ENCODE measurements around the gene LMO3. TPM values are rescaled to one million over a fixed set of nuclear protein-coding genes. Genes with fewer than 3 reads are reported as not detected.

Gene LMO3
- total and polyA plus RNA-seq, 2 of the 8 experiments (the other 6 are each of a cell fraction or from before 2014, with no cell fraction given): 4.7 to 16.7 TPM

GRCh38 chr12:16602412-16602811 lies 3.5 kb downstream of the LMO3 start (continued):
- no peak for TF ChIP-seq USF2 (IDR thresholded peaks at IDR 0.05; ENCODE audit: low read length)
- TF ChIP-seq ASH2L (IDR thresholded peaks at IDR 0.05; ENCODE audit: low read length): no peak
- TF ChIP-seq CHD2 (IDR thresholded peaks at IDR 0.05; ENCODE audit: low read length): no peak
- TF ChIP-seq MAX (IDR thresholded peaks at IDR 0.05): no peak
- no peak for TF ChIP-seq KDM1A (IDR thresholded peaks at IDR 0.05; ENCODE audit: borderline replicate concordance, low read length)
- no peak for TF ChIP-seq BCL11A (IDR thresholded peaks at IDR 0.05; ENCODE audit: low read depth in 2 of 2, low read length in 2 of 2)

Data from H1 (cell line).